HepG2 (cell line): ENCODE results near the gene NECAP2. TPM values are rescaled to one million over a fixed set of nuclear protein-coding genes. Genes with fewer than 3 reads are reported as not detected.
"Not testable (repeated sequence)": the region's sequence is repeated elsewhere in the genome, so short reads cannot be mapped to it uniquely, and the experiment has no call there.

Experiments used
- ATAC-seq: fragments of 200-7000 bp; cut with Tn5 transposase; 3 replicates; pipeline ENCODE4 v1.9.1; 2020; ENCODE audit warnings: mild to moderate bottlenecking, moderate library complexity
- BruUV-seq: library from RNA; stranded (reverse); fragments of 400-500 nt; replicated peaks from 2 replicates; lab custom pipeline; 2021; lab: Mats Ljungman, UMichigan
- CTCF ChIA-PET: fragments of 300-600 bp; formaldehyde crosslinking; extraction: SDS; loops from one replicate; lab custom pipeline; 2021; ENCODE audit warnings: low total read pairs, inconsistent platforms, low intra/inter-chr PET ratio; lab: Yijun Ruan, JAX
- POLR2A ChIA-PET: fragments of 350-600 bp; sonication (Branson Sonifier 250); formaldehyde crosslinking; loops from one replicate; lab custom pipeline; 2020; ENCODE audit warnings: antibody characterized with exemption, inconsistent platforms; lab: Yijun Ruan, JAX
- DNase-seq: peaks from one replicate; pipeline ENCODE4 v3.0.0-alpha.2; 2015; ENCODE audit warnings: low spot score
- FAIRE-seq: peaks from 3 replicates; lab custom pipeline; 2011; peaks lifted over from hg19 to GRCh38; lab: Jason Lieb, UNC
- H2AFZ ChIP-seq: one replicate; pipeline ENCODE4 v1.6.1; 2011; ENCODE audit warnings: low read length, inconsistent platforms
- H3K27ac ChIP-seq: fragments of 300-600 bp; 3 replicates; pipeline ENCODE4 v1.8.0; 2011; ENCODE audit warnings: mixed run types, mild to moderate bottlenecking, mixed read lengths, low read length, inconsistent platforms; ENCODE audit not compliant: insufficient read depth; ENCODE audit errors: extremely low read length
- H3K27me3 ChIP-seq, 2 experiments: fragments of 200-600 bp in 1 of 2; 2 replicates in 1 of 2; 3 replicates in 1 of 2; pipeline versions ENCODE4 v1.6.0 to v1.8.0; 2011; ENCODE audit warnings: low read length in 2 of 2, mild to moderate bottlenecking in 2 of 2, moderate library complexity in 2 of 2, inconsistent platforms in 1 of 2; ENCODE audit not compliant: insufficient read depth in 2 of 2, control insufficient read depth in 1 of 2
- H3K36me3 ChIP-seq, 2 experiments: fragments of 200-600 bp in 1 of 2; replicated peaks in 1 of 2; 2 replicates in 1 of 2; 3 replicates in 1 of 2; pipeline versions ENCODE4 v1.5.1 to v1.8.0; 2011; ENCODE audit warnings: low read length in 2 of 2, inconsistent platforms in 1 of 2; ENCODE audit not compliant: insufficient read depth in 2 of 2, control insufficient read depth in 1 of 2
- H3K4me1 ChIP-seq: 2 replicates; pipeline ENCODE4 v1.5.1; 2012; ENCODE audit warnings: low read length, inconsistent platforms; ENCODE audit not compliant: insufficient read depth
- H3K4me2 ChIP-seq: 2 replicates; pipeline ENCODE4 v1.6.0; 2011; ENCODE audit warnings: low read depth, low read length, inconsistent platforms
- H3K4me3 ChIP-seq, 3 experiments: fragments of 200-600 bp in 1 of 3; sonication (generic), shearing (Covaris generic) in 1 of 3; replicated peaks in 1 of 3; 2 replicates each; pipeline ENCODE4 v1.5.1; 2011 to 2016; ENCODE audit warnings: low read length in 3 of 3, inconsistent platforms in 2 of 3, low read depth in 2 of 3, mild to moderate bottlenecking in 2 of 3, control low read depth in 1 of 3, mixed read lengths in 1 of 3; ENCODE audit not compliant: insufficient read depth in 1 of 3
- H3K79me2 ChIP-seq: one replicate; pipeline ENCODE4 v1.6.1; 2011; ENCODE audit warnings: low read length, inconsistent platforms; ENCODE audit not compliant: insufficient read depth
- H3K9ac ChIP-seq: 2 replicates; pipeline ENCODE4 v1.6.0; 2011; ENCODE audit warnings: mild to moderate bottlenecking, low read depth, low read length, inconsistent platforms; ENCODE audit not compliant: insufficient read depth
- H3K9me3 ChIP-seq: 2 replicates; pipeline ENCODE4 v1.5.1; 2012; ENCODE audit warnings: mild to moderate bottlenecking, low read length
- H4K20me1 ChIP-seq: 2 replicates; pipeline ENCODE4 v1.6.0; 2011; ENCODE audit warnings: inconsistent platforms, mild to moderate bottlenecking, low read length, moderate library complexity; ENCODE audit not compliant: insufficient read depth
- ARNTL ChIP-seq: sonication (generic); formaldehyde crosslinking; IDR thresholded peaks from 2 replicates; pipeline ENCODE4 v1.4.0; 2020; ENCODE audit warnings: mild to moderate bottlenecking, missing genetic modification reagents
- DDIT3 ChIP-seq: sonication (generic); formaldehyde crosslinking; IDR thresholded peaks from 2 replicates; pipeline ENCODE4 v1.4.0; 2020; ENCODE audit warnings: mild to moderate bottlenecking, missing genetic modification reagents
- ETV6 ChIP-seq: sonication (generic); formaldehyde crosslinking; conservative IDR thresholded peaks from 2 replicates; pipeline ENCODE4 v1.4.0; 2020; ENCODE audit warnings: missing genetic modification reagents
- HNF4A ChIP-seq: sonication (generic); formaldehyde crosslinking; IDR thresholded peaks from 2 replicates; pipeline ENCODE4 v1.4.0; 2020; ENCODE audit warnings: missing genetic modification reagents
- HNRNPL ChIP-seq: fragments of 200-400 bp; formaldehyde crosslinking; IDR thresholded peaks from 2 replicates; pipeline ENCODE4 v1.6.1; 2017; ENCODE audit warnings: mild to moderate bottlenecking, low read depth, low read length
- MIXL1 ChIP-seq: IDR thresholded peaks from 2 replicates; pipeline ENCODE4 v1.6.1; 2016
- SRF ChIP-seq: IDR thresholded peaks from 2 replicates; pipeline ENCODE4 v1.6.1; 2011; ENCODE audit warnings: mild to moderate bottlenecking, low read depth, low read length, moderate library complexity
- ZMYM2 ChIP-seq: sonication (generic); formaldehyde crosslinking; IDR thresholded peaks from 2 replicates; pipeline ENCODE4 v1.8.0; 2022; ENCODE audit warnings: mild to moderate bottlenecking, missing genetic modification reagents
- ZNF580 ChIP-seq: IDR thresholded peaks from 2 replicates; pipeline ENCODE4 v1.6.1; 2016; ENCODE audit warnings: low read depth, borderline replicate concordance
- ZNF615 ChIP-seq: sonication (generic); formaldehyde crosslinking; IDR thresholded peaks from 2 replicates; pipeline ENCODE4 v1.5.0; 2020; ENCODE audit warnings: mild to moderate bottlenecking, missing genetic modification reagents, borderline replicate concordance
- ZNF780A ChIP-seq: sonication (generic); formaldehyde crosslinking; IDR thresholded peaks from 2 replicates; pipeline ENCODE4 v1.8.0; 2022; ENCODE audit warnings: mild to moderate bottlenecking, missing genetic modification reagents, moderate library complexity
- WGBS: methylation state at CpG from one replicate; pipeline ENCODE4 v1.1.6; 2017; ENCODE audit warnings: low lambda C conversion rate; 5-methylcytosine and 5-hydroxymethylcytosine counted together
- in situ Hi-C: cut with HindIII; loops from 2 replicates; pipeline ENCODE4 v1.10.0; 2017; ENCODE audit warnings: low pct_unique_long_range_greater_than_20kb; ENCODE audit not compliant: extremely low pct_ligation_motif_present
- intact Hi-C: fragments of 100-400 bp; cut with micrococcal nuclease; formaldehyde crosslinking; loops from one replicate; pipeline ENCODE4 v1.10.0; 2022; ENCODE audit not compliant: unreplicated experiment
- polyA plus RNA-seq, 8 experiments: library from polyadenylated mRNA; depleted of rRNA in 3 of 8; stranded (reverse) in 7 of 8; unstranded in 1 of 8; fragments of >200 nt; fragmentation: Illumina TruSeq in 4 of 8; extraction: Trizol in 4 of 8; gene quantifications; 2 replicates each; pipeline versions ENCODE4 v1.2.1 to v1.2.3, GENCODE V29; 2011 to 2016; ENCODE audit warnings: low read depth in 4 of 8, missing spikeins in 1 of 8, mixed read lengths in 1 of 8; ENCODE audit not compliant: insufficient read depth in 1 of 8
- total RNA-seq, 5 experiments: library from RNA; depleted of rRNA; stranded (reverse); fragments of >200 nt; fragmentation: Illumina TruSeq; extraction: Trizol; gene quantifications; 2 replicates each; pipeline ENCODE4 v1.2.3, GENCODE V29; 2016; ENCODE audit warnings: low read depth in 1 of 5

The NECAP2 gene
- total and polyA plus RNA-seq, 2 of the 13 experiments (the other 11 are each of a cell fraction or from before 2014, with no cell fraction given) = 38.5 to 52.3 TPM

GRCh38 chr1:16498573-16499413, 58.3 kb downstream of the NECAP2 start (continued):
- TF ChIP-seq DDIT3 (no peak), HNRNPL (no peak), ZNF780A (CRISPR knock-in tag) (no peak), ZNF580 (CRISPR knock-in tag) (no peak), HNF4A (CRISPR knock-in tag) (no peak), ZMYM2 (CRISPR knock-in tag) (no peak), MIXL1 (CRISPR knock-in tag) (no peak), ETV6 (CRISPR knock-in tag) (no peak), ZNF615 (CRISPR knock-in tag) (no peak), ARNTL (no peak), SRF (no peak)

GRCh38 chr1:16500466-16500865, 59.9 kb downstream of the NECAP2 start:
- CTCF ChIA-PET = not testable (repeated sequence)
- POLR2A ChIA-PET = interaction anchor here (1.2 kb wide), 1 partner anchor 13 kb away, joined by 4 read pairs; no protein-coding TSS in a partner anchor

More at GRCh38 chr1:16500466-16500865, 59.9 kb downstream of the NECAP2 start:
- FAIRE-seq, BruUV-seq, H3K79me2 ChIP-seq, intact Hi-C loops, H3K36me3 ChIP-seq, H2AFZ ChIP-seq, in situ Hi-C loops, H3K9me3 ChIP-seq, H3K27ac ChIP-seq, H4K20me1 ChIP-seq, H3K27me3 ChIP-seq, H3K9ac ChIP-seq, DNase-seq, ATAC-seq, H3K4me3 ChIP-seq: not testable (repeated sequence)
- WGBS = 91% methylated on average over 10 of the region's 11 CpGs
- peaks cover 40% of the 10 kb centered on the region for H3K4me1 ChIP-seq
- peak overlapping the region; percentile 99; the same call in 1 of the 2 replicates for H3K4me2 ChIP-seq
